HG02588 (cell line): ENCODE results near the gene HSD17B7.

Source experiments
- ATAC-seq: cut with Tn5 transposase; IDR thresholded peaks from one replicate; pipeline ENCODE4 v1.9.1; 2021; ENCODE audit warnings: mild to moderate bottlenecking, moderate library complexity; ENCODE audit not compliant: unreplicated experiment

Gene HSD17B7

GRCh38 chr1:162854245-162854882 is 63.9 kb downstream of the HSD17B7 start:
- peak; percentile 80 for ATAC-seq

DNA sequence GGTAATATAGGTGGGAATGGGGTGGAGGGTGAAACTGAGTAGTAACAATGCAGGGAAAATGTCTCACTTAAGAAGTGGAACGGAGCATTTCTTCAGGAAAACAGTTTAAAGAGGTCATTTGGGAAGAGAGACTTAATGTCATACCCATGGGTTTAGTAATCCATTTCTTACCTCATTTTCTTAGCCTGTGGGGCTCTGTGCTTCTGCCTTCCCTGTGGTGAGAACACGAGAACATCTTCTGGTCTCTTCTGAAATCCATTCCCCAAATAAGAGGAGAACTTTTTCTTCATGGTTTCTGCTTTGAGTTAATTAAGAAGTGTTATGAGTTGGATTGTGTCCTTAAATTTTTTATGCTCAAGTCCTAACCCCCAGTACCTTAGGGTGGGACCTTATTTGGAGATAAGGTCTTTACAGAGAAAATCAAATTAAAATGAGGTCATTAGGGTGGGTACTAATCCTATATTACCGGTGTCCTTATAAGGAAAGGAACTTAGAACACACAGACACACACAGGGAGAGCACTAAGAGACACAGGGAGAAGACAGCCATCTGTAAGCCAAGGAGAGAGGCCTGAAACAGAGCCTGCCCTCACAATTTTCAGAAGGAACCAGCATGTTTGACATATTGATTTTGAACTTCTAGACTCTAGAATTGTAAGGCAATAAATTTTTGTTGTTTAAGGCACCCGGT is 65.1 kb downstream of the HSD17B7 start:
- ATAC-seq: no peak

DNA sequence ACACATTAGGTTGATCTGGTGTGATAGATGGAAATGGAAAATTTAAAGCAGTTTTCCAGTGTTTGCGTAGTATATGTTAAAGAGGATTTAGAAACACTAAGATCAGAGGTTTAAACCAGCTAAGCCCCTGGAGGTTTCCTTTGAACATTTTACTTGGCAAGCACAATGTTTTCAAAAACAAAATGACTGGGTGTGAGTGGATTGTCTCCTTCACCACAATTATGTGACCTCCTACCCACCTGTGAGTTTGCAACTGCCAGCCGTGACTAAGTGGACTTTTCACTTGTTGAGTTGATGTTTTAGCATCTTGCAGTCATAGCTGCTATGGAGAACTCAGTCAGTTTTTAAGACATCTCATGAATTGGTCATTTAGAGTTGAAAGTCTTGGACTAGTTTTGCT is 65.8 kb downstream of the HSD17B7 start:
- ATAC-seq: no peak

- no peak for ATAC-seq
These were observed 67.3 kb downstream of the HSD17B7 start for GRCh38 chr1:162857850-162858249.

DNA sequence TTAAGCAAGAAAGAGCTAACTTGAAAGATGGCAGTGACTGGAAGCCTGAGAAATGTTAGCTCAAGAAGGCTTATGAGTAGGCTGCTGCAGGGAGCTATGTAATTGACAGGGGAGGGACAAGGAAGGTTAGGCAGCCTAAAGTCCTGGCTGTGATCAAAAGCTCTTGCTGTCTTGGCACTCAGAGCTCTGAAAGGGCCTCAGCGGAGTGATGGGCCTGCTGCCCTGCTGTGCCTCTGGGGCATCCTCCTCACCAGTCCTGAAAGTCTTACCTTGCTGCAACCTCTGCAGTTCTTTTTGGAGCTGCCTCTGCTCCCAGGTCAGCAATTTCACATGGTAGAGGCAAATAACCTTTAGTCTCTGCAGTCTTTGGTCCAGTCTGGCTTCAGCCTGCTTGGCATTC is 68.7 kb downstream of the HSD17B7 start:
- ATAC-seq: no peak

- ATAC-seq: no peak
These were observed 70.6 kb downstream of the HSD17B7 start, which contains the start of gene CCDC190 for GRCh38 chr1:162861101-162861500. TSS of gene CCDC190 (minus strand) at chr1:162861175. CDS start at chr1:162859646, 1,529 bp downstream.

DNA sequence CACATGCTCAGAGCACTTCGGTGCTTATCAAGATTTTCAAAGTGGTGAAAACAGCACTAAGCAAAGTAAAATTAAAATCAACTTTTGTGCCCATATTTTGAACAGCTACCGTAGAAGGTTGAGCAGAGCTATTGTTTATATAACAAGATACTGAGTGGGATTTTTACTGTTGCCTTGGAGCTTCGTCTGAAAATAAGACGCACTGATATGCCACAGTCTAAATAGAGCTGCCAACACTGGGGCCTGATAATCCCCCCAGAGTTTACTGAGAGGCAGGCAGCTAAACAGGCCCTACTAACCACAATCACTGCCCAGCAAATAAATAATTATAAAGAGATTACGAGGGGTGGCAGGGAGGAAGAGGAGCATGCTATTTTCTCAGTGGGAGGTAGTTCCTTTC is 71.1 kb downstream of the HSD17B7 start:
- ATAC-seq: no peak
